ENCODE data around the gene LRRK1.
A peak's percentile ranks its signal among the peaks of the same experiment; 100 is the strongest.

Gene LRRK1

GRCh38 chr15:101028321-101028720 lies 109.2 kb downstream of the LRRK1 start:
- no peak for DNase-seq (ENCODE audit: low read depth)
- TF ChIP-seq CTCF (IDR thresholded peaks at IDR 0.05; ENCODE audit: low read depth, low read length, missing control alignments), result no peak
- H3K4me3 ChIP-seq (ENCODE audit: low read depth, low read length), result no peak overlapping the region

- no peak overlapping the region for H3K4me3 ChIP-seq (ENCODE audit: low read depth, low read length)
- TF ChIP-seq CTCF (IDR thresholded peaks at IDR 0.05; ENCODE audit: low read depth, low read length, missing control alignments), result no peak
- DNase-seq (ENCODE audit: low read depth), result no peak
These were observed 109.7 kb downstream of the LRRK1 start for GRCh38 chr15:101028772-101029438.

GRCh38 chr15:101029971-101030661 lies 111.0 kb downstream of the LRRK1 start:
- DNase-seq (ENCODE audit: low read depth), result no peak
- no peak overlapping the region for H3K4me3 ChIP-seq (ENCODE audit: low read depth, low read length)
- TF ChIP-seq CTCF (IDR thresholded peaks at IDR 0.05; ENCODE audit: low read depth, low read length, missing control alignments), result no peak

- TF ChIP-seq CTCF (IDR thresholded peaks at IDR 0.05; ENCODE audit: low read depth, low read length, missing control alignments), result no peak
- no peak overlapping the region for H3K4me3 ChIP-seq (ENCODE audit: low read depth, low read length)
- DNase-seq (ENCODE audit: low read depth), result no peak
These were observed 112.1 kb downstream of the LRRK1 start for GRCh38 chr15:101031213-101031612.

GRCh38 chr15:101033801-101034200 lies 114.6 kb downstream of the LRRK1 start:
- no peak for DNase-seq (ENCODE audit: low read depth)
- H3K4me3 ChIP-seq (ENCODE audit: low read depth, low read length), result no peak overlapping the region
- no peak for TF ChIP-seq CTCF (IDR thresholded peaks at IDR 0.05; ENCODE audit: low read depth, low read length, missing control alignments)

GRCh38 chr15:101035611-101036010 lies 116.5 kb downstream of the LRRK1 start:
- peak; percentile 29 for DNase-seq (ENCODE audit: low read depth)
- no peak for TF ChIP-seq CTCF (IDR thresholded peaks at IDR 0.05; ENCODE audit: low read depth, low read length, missing control alignments)
- no peak overlapping the region for H3K4me3 ChIP-seq (ENCODE audit: low read depth, low read length)

- H3K4me3 ChIP-seq (ENCODE audit: low read depth, low read length), result no peak overlapping the region
- no peak for TF ChIP-seq CTCF (IDR thresholded peaks at IDR 0.05; ENCODE audit: low read depth, low read length, missing control alignments)
- DNase-seq (ENCODE audit: low read depth), result no peak
These were observed 117.0 kb downstream of the LRRK1 start for GRCh38 chr15:101036189-101036588.

All from GM12864 (cell line).